HG03457 (cell line): Measurements from ENCODE around the gene VRK3.
"Not testable (repeated sequence)": the region's sequence is repeated elsewhere in the genome, so short reads cannot be mapped to it uniquely, and the experiment has no call there.

ENCODE experiments used
- ATAC-seq: cut with Tn5 transposase; IDR thresholded peaks from one replicate; pipeline ENCODE4 v1.9.1; 2021; ENCODE audit warnings: moderate number of reproducible peaks; ENCODE audit not compliant: unreplicated experiment

The VRK3 gene

GRCh38 chr19:49958144-49958543 lies 67.0 kb downstream of the VRK3 start:
- ATAC-seq = not testable (repeated sequence)

GRCh38 chr19:49957262-49957915 lies 67.8 kb downstream of the VRK3 start:
- no peak for ATAC-seq

- ATAC-seq = no peak
Measured at GRCh38 chr19:49956115-49956495, 69.1 kb downstream of the VRK3 start.

- ATAC-seq = no peak
Measured at GRCh38 chr19:49954933-49955332, 70.2 kb downstream of the VRK3 start.

- ATAC-seq = no peak
Measured at GRCh38 chr19:49954092-49954829, 70.9 kb downstream of the VRK3 start.

- ATAC-seq = no peak
Measured at GRCh38 chr19:49953416-49953815, 71.8 kb downstream of the VRK3 start.

- no peak for ATAC-seq
Measured at GRCh38 chr19:49952906-49953305, 72.3 kb downstream of the VRK3 start.

GRCh38 chr19:49952479-49952836 lies 72.7 kb downstream of the VRK3 start:
- ATAC-seq = no peak

GRCh38 chr19:49951806-49952478 lies 73.2 kb downstream of the VRK3 start:
- ATAC-seq = no peak

- no peak for ATAC-seq
Measured at GRCh38 chr19:49950956-49951526, 74.1 kb downstream of the VRK3 start.

GRCh38 chr19:49950590-49950948 lies 74.6 kb downstream of the VRK3 start:
- no peak for ATAC-seq

GRCh38 chr19:49949742-49950589 lies 75.2 kb downstream of the VRK3 start:
- ATAC-seq = no peak

GRCh38 chr19:49946415-49946814 lies 78.8 kb downstream of the VRK3 start:
- ATAC-seq = no peak

- ATAC-seq = not testable (repeated sequence)
Measured at GRCh38 chr19:49944567-49944966, 80.6 kb downstream of the VRK3 start.

- no peak for ATAC-seq
Measured at GRCh38 chr19:49940482-49940791, 84.7 kb downstream of the VRK3 start.

- ATAC-seq = no peak
Measured at GRCh38 chr19:49939721-49940481, 85.3 kb downstream of the VRK3 start.

- ATAC-seq = no peak
Measured at GRCh38 chr19:49938662-49939061, 86.5 kb downstream of the VRK3 start.

- ATAC-seq = no peak
Measured at GRCh38 chr19:49937750-49938381, 87.3 kb downstream of the VRK3 start.

- ATAC-seq = no peak
Measured at GRCh38 chr19:49936549-49936948, 88.6 kb downstream of the VRK3 start.

- no peak for ATAC-seq
Measured at GRCh38 chr19:49933643-49934042, 91.5 kb downstream of the VRK3 start.
